OCI-M2 (cell line): ENCODE data around the gene GRHPR.
"Not testable (repeated sequence)": the region's sequence is repeated elsewhere in the genome, so short reads cannot be mapped to it uniquely, and the experiment has no call there.

Experiments
- DNase-seq: peaks from one replicate; lab custom pipeline; 2025; ENCODE audit not compliant: unreplicated experiment; lab: John Stamatoyannopoulos, UW

The GRHPR gene

DNA sequence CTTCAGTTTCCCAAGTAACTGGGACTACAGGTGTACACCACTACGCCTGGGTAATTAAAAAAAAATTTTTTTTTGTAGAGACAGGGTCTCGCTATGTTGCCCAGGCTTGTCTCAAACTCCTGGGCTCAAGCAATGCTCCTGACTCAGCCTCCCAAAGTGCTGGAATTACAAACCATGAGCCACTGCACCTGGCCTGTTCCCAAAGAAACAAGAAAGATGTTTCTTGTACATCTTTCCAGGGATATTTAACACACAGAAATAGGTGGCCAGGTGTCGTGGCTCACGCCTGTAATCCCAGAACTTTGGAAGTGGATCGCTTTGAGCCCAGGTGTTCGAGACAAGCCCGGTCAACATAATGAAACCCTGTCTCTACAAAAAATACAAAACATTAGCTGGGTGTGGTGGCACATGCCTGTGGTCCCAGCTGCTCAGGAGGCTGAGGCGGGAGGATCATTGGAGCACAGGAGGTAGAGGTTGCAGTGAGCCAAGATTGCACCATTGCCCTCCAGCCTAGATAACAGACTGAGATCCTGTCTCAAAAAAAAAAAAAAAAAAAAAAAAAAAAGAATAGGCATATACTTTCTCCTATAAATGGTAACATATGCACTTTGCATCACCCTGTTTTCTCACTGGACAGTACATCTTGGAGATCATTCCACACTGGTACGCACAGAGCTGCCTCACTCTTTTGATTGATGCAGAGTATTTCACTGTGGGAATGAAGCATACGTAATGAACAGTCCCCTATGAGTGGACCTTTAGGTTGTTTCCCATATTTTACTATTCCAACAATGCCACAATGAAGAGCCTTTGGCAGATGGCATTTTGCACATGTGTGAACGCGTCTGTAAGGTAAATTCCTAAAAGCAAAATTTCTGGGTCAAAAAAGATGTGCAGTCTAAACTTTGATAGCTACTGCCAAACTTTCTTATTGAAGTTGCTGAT is 2.0 kb upstream of the GRHPR start:
- DNase-seq = no peak

DNA sequence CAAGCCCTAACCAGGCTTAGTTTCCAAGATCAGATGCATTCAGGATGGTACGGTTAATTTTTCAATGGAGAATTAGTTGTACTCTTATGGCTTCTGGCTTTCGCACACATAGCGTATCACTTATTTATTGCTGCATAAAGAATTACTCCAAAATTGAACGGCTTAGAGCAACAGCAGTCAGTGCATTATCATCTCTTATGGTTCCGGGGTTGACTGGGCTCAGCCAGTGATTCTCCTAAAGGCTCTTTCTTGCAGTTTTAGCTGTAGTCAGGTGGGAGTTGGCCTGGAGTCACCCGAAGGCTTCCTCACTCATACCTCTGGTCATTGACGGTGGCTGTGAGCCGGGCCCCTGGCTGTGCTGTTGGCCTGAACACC is 595 bp upstream of the GRHPR start:
- no peak for DNase-seq

DNA sequence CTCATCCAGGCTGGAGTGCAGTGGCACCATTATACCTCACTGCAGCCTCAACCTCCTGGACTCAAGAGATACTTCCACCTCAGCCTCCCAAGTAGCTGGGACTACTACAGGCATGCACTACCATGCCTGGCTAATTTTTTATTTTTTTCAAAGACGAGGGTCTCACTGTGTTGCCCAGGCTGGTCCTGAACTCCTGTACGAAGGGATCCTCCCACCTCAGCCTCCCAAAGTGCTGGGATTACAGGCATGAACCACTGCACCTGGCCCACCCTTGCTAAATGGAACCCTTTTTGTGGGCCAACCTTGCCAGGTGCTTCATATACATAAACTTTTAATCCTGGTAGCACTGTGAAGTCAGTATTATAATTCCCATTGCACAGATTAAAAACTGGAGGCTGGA is 1.0 kb downstream of the GRHPR start:
- no peak for DNase-seq

DNA sequence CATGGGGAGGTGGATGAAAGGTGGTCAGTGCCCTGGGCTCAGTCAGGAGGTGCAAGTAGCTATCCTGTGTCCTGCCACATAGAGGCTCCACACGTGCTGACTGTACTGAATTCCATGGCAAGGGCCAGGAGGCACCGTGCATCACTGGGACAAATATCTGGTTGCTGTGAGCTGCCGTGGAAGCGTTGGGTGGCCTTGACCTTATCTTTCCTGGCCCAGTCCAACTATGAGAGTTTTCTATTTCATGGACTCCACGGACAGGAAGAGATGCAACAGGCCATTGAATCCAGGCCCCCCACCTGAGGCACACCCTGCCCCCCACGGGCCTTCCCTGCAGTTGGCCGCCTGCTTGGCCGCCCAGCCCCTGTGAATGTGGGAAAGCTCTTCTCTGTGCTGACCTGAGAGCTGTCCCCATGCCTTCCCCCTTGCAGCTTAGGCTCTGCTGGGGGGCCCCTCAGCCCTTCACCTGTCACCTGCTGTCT is 1.7 kb downstream of the GRHPR start:
- no peak for DNase-seq

DNA sequence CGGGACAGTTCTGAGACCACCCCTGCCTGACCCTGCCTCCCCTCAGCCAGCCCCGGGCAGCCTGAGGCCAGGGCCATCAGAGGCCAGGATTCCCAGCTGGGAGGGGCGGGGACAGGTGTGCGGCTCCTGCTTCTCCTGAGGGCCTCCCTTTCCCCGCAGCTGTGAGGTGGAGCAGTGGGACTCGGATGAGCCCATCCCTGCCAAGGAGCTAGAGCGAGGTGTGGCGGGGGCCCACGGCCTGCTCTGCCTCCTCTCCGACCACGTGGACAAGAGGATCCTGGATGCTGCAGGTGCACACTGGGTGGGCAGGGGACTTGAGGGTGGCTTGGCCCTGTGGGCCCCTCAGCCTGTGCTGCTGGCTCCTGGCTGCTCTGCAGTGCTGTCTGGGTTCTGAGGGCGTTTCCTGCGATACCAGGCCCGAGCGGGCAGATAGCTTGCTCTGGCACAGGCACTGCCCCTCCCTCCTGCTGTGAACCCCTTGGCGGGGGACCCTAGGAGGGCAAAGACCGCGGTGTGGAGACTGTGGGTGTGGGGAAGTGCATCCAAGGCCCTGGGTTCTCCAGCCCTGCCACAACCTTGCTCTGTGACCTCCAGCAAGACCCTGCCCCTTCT is 2.3 kb downstream of the GRHPR start:
- DNase-seq = no peak

DNA sequence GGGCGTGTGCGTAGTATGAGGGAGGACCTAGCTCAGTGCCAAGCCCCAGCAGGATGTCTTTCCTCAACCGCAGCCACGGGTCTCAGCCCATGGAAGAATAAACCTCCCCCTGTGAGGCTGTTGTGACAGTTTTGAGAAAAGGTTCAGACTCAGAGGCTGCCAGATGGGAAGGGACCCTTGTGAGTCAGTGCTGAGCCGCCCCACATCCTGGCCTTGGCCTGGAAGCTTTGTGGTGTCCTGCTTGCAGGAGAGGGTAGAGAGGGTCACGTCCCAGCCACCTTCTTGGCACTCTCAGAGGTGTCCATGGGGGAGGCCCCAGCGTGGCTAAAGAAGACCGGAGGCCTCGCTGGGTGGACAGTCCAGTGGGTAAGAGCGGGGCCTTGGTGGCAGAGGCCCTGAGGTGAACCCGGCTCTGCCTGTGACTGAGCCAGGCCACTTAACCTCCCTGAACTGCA is 2.8 kb downstream of the GRHPR start:
- DNase-seq = no peak

DNA sequence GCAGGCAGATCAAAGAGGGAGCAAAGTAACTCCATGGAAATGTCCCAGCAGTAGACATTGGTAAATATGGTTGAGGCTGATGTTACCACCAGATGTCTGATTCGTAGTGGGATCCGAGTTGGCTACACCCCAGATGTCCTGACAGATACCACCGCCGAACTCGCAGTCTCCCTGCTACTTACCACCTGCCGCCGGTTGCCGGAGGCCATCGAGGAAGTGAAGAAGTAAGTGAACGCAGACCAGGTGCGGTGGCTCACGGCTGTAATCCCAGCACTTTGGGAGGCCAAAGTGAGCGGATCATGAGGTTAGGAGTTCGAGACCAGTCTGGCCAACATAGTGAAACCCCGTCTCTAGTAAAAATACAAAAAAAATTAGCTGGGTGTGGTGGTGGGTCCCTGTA is 3.9 kb downstream of the GRHPR start:
- not testable (repeated sequence) for DNase-seq

DNA sequence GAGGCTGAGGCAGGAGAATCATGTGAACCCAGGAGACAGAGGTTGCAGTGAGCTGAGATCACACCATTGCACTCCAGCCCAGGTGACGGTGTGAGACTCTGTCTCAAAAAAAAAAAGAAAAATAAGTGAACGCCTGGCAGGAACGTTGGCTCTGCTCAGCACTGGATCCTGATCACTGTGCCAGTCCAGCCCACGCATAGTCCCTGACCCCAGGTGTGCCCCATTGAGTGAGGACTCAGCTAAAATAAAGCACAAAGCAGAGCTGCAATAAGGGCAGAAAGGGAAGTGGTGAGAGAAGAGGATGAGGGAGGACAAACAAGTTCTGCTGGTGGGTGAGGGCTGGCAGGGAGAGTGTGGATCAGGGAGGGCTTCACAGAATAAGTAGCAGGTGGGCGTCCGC is 4.3 kb downstream of the GRHPR start:
- no peak for DNase-seq

DNA sequence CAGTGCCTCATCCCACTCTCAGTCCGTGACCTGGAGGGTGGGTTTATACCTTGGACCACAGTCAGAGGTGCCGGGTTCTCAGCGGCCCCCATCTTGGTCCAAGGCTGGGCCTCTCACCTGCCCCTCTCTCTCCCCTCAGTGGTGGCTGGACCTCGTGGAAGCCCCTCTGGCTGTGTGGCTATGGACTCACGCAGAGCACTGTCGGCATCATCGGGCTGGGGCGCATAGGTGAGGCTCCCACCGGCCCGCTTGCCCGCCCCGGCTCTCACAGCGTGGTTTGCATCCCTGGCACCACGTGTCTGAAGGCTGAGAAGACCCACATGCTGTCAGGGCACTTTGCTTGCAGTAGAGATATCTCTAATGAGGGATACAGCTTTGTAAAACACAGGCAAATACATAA is 5.8 kb downstream of the GRHPR start:
- no peak for DNase-seq

DNA sequence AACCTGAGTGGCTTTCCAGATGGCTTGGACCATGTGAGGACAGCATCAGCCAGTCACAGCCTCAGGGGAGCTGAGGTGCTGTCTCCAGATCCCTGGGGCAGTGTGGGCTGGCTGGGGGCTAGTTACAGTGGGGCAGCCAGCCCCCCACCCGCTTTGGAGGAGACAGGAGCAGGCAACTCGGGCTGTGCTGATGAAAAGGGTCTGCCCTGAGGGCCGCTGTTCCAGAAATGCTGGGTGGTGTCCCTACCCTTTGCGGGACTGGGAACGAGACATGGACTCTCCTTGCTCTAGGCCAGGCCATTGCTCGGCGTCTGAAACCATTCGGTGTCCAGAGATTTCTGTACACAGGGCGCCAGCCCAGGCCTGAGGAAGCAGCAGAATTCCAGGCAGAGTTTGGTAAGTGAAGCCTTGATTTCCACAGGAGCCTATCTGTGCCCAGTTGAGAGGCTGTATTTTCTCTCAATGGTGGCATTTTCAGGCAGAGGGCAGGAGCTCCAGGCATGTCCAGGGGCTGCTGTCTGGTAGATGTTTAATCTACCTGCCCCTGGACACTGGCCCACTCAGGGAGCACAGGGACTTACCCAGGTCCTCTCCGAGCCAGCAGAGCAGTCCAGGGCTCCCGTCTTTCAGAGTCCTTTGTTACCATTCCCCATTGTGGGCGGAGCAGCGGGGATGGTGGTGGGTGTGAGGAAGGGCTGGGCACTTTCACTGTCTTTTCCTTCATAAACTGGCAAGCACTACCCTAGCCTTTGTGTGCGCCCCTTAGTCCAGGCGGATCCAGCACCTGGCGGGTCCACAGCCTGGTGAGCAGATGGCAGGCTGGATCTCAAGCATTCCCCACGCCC is 7.2 kb downstream of the GRHPR start:
- no peak for DNase-seq

DNA sequence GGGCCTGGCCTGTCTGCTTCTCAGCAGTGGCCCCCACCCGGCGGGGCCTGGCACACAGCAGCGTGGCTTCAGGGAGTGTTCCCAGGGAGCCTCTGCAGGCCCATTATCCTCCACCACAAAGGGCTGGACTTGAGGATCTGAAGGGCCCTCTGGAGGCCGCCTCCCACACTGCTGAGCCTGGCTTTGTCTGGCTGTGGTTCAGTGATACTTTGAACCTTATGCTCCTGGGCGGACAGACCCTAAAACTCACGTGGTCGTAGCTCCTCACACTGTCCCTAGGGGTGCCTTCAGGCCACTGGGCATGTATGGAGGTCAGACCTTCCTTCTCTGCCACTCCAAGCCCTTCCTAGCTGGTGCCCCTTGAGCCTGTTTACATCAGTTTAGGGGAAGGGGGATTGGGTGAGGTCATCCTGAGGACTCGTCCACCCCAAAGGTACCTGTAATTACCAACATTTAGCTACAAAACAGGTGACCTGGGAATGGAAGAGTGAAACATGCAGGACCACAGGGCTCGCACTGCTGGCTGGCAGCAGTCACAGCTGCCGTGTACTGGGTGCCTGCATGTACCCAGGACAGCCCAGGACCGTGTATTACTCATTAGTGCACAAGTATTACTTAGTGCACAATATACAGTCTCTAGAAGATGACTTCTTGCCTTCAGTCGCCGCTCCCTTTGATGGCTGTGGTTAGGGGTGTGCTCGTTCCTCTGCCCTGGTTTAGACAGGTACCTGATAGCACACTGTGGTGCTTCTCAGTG is 8.5 kb downstream of the GRHPR start:
- DNase-seq = no peak

DNA sequence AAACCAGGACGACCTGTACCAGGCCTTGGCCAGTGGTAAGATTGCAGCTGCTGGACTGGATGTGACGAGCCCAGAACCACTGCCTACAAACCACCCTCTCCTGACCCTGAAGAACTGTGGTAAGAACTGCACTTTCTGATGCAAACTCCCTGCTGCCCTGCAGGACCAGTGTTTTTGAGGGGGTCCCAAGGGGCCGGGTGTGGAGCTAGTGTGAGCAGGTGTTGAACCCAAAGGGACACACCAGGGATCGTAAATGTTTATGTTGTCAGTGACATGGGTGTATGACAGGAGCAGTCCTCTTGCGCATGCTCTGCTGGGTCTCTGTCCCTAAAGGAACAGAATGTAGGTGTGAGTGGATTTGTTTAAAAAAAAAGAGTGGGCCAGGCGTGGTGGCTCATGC is 9.5 kb downstream of the GRHPR start:
- no peak for DNase-seq

DNA sequence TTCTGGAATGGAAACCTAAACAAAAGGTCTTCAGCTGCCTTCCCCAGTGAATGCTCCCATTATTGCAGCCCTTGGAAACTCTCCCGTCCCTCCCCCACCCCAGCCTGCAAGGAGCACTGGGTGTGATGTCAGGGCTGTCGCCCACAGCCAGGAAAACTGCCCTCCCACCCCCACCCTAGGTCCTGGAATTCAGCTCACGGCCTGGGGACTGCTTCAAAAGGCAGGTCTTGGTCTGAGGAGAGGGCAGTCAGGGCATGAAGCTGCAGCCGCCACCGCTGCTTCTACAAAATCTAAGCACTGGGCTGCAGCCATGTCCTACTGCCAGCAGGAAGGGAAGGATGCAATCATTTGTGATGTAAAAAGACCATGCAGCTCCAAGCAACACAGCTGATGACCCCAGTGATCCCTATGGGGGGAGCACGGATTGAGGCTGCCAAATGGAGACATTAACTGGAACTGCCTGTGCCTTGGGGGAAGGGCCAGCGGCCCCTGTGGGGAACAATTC is 11.4 kb downstream of the GRHPR start:
- no peak for DNase-seq

DNA sequence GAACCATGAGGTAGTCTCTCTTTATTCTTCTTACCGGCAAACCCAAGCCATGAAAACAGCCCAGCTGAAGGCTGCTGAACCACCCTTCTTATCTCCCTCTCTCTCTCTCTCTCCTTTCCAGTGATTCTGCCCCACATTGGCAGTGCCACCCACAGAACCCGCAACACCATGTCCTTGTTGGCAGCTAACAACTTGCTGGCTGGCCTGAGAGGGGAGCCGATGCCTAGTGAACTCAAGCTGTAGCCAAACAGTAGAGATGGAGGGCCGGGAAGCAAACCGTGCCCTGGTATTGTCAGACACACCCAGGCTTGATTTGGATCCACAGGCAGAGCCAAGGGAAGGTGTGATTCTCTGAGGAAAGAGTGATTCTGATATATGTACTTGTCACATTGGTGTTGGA is 14.0 kb downstream of the GRHPR start:
- no peak for DNase-seq

DNA sequence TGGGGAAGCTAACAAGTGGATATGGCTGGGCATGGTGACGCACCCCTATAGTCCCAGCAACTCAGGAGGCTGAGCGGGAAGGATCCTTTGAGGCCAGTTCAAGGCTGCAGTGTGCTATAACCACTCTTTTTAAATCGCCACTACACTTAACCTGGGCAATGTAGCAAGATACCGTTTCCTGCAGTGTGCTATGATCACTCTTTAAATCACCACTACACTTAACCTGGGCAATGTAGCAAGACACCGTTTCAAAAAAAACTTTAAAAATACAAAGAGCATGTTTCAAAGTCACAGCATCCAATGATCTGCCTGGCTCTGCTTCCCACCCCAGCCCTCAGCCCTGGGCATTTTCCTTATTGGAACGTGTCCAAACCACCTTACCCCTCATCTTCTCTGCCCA is 14.5 kb downstream of the GRHPR start:
- no peak for DNase-seq

DNA sequence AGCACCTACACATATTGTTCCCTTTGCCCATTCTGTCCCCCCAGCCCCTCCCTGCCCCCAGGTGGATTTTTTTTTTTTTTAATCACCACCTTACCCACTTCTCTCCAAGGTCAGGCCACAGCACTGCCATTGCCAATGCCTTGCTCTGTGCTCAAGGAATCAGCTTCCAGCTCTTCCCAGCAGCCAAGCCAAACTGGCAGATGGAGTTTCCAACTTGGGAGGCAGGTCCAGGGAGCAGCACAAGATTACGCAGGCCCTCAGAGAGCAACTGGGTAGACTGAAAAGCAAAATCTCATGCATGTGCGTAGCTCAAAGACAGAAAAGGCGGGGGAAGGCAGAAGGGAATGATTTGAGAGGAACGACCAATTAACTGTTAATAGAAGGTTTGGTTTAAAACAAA is 15.1 kb downstream of the GRHPR start:
- DNase-seq = no peak

DNA sequence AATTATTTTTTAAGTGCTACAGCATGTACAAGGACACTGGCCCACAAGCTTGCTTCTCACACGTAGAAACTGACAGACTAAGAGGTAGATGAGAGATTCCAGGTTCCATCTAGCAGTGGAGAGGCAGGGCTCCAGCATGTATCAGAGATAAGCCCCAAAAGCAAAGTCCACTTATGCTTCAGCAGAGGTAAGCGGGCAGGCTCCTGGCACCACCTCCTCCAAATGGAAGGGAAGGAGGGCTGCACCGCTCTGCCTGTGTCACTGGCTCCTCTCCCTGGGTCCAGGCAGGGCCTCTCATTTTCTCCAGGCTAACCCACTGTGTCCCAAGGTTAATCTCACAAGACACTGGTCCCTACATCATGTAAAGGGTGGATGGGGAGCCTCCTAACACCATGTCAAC is 15.9 kb downstream of the GRHPR start:
- no peak for DNase-seq

DNA sequence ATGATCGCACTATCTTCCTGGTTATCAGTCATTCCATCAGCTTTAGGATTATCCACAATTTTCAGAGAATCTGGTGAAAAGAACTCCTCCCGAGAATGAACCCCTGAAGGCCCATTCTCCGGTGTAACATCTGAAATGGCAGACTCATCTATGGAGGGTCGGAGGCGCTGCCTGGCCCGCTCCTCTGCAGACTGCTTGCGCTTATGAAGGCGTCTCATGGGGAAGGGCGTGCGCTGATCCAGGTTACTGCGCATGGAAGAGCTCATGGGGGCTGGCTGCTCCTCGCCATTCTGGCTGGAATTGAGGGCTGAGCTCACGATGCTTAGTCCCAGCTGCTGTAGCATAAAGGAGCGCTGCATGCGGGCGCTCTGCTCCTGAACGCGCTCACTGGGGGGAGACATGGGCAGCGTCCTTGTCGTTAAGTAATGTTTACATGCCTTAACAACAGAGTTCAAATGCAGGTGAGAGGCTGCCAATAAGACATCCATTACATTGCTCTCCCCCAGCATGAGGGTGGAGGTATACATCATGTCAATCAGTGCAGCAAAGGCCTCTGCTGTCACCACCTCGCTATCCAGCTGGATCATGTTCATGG is 19.4 kb downstream of the GRHPR start:
- no peak for DNase-seq

DNA sequence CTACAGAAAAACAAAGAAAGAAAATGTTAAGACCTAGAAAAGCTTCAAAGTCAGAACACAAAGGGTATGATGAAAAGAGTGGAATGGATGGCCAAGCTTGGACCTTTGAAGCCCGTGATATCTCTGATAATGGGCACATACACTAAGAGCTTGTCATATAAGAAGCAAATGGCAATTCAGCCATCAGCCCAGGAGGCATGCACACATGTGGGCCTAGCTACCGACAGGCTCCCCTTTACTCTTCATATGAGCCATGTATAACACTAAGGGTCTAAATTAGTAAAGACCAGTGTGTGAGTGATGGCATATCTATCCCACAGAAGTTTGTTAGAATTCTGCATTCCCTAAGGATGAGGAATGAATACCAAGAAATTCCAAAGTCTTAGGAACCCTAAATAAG is 20.1 kb downstream of the GRHPR start:
- no peak for DNase-seq

DNA sequence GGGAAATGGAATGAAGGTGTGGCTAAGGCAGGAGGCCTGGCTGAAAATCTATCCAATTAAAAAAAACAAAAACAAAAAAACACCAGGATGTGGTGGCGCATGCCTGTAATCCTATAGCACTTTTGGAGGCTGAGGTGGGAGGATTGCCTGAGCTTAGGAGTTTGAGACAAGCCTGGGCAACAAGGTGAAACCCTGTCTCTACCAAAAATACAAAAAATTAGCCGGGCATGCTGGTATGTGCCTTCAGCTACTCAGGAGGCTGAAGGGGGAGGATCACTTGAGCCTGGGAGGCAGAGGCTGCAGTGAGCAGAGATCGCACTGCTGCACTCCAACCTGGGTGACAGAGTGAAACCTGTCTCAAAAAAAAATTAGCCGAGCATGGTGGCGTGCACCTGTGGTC is 21.1 kb downstream of the GRHPR start:
- DNase-seq = no peak
